Sigmoid colon (tissue), 3 donors: Measurements from ENCODE around the gene RBM12.

Experiments used
- POLR2A ChIP-seq, 2 donors: fragments of 450-650 bp; IDR thresholded peaks; one replicate each; pipeline ENCODE4 v1.6.1; 2016; ENCODE audit warnings: antibody characterized with exemption in 2 of 2, mild to moderate bottlenecking in 2 of 2, moderate library complexity in 2 of 2
- TF ChIP-seq, protein P1 (sequence below), 4 experiments: fragments of 450-650 bp in 3 of 4; fragments of 200-600 bp in 1 of 4; IDR thresholded peaks; one replicate each; pipeline ENCODE4 v1.5.1; 2016 to 2019; ENCODE audit warnings: antibody characterized with exemption in 4 of 4, mild to moderate bottlenecking in 3 of 4, moderate library complexity in 2 of 4

DNA sequence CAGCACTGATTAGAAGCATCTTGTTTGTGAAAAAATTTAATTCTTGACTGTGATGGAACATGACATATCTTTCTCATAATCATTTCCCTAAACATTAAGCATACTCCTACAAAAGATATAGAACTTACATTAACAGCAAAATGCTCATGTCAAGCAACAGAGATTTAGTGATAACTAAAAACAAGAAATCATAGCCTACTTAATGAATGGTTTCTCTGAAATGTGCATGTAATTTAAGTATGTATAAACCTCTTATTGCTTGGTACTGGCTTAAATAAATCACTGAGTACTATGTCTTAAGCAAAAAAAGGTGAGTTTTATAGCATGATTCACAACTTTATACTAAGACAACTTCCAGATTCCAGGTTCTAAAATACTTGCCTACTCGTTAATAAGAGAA, 43.8 kb upstream of the RBM12 start:
- no peak for TF ChIP-seq POLR2A (IDR thresholded peaks at IDR 0.05)
- TF ChIP-seq, protein P1, sequence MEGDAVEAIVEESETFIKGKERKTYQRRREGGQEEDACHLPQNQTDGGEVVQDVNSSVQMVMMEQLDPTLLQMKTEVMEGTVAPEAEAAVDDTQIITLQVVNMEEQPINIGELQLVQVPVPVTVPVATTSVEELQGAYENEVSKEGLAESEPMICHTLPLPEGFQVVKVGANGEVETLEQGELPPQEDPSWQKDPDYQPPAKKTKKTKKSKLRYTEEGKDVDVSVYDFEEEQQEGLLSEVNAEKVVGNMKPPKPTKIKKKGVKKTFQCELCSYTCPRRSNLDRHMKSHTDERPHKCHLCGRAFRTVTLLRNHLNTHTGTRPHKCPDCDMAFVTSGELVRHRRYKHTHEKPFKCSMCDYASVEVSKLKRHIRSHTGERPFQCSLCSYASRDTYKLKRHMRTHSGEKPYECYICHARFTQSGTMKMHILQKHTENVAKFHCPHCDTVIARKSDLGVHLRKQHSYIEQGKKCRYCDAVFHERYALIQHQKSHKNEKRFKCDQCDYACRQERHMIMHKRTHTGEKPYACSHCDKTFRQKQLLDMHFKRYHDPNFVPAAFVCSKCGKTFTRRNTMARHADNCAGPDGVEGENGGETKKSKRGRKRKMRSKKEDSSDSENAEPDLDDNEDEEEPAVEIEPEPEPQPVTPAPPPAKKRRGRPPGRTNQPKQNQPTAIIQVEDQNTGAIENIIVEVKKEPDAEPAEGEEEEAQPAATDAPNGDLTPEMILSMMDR (IDR thresholded peaks at IDR 0.05), result no peak
